Mucosa of stomach (tissue), 1 donor: ENCODE data around the gene ICAM5.

ENCODE experiments used
- H3K27me3 ChIP-seq: one replicate; pipeline ENCODE4 v1.7.0; 2013; ENCODE audit warnings: mild to moderate bottlenecking, low read length; ENCODE audit not compliant: control insufficient read depth, insufficient read depth
- H3K36me3 ChIP-seq: one replicate; pipeline ENCODE4 v1.7.0; 2013; ENCODE audit warnings: low read length; ENCODE audit not compliant: control insufficient read depth, insufficient read depth
- H3K4me1 ChIP-seq: one replicate; pipeline ENCODE4 v1.7.0; 2013; ENCODE audit warnings: mild to moderate bottlenecking, low read length; ENCODE audit not compliant: control insufficient read depth, insufficient read depth
- H3K4me3 ChIP-seq: one replicate; pipeline ENCODE4 v1.7.0; 2013; ENCODE audit warnings: low read length
- H3K9ac ChIP-seq: one replicate; pipeline ENCODE4 v1.7.0; 2013; ENCODE audit warnings: mild to moderate bottlenecking, low read length, moderate library complexity
- H3K9me3 ChIP-seq: one replicate; pipeline ENCODE4 v1.7.0; 2013; ENCODE audit warnings: mild to moderate bottlenecking, low read length, moderate library complexity; ENCODE audit not compliant: control insufficient read depth
- donor health status: Pancreatic carcinoma.

Gene ICAM5

DNA sequence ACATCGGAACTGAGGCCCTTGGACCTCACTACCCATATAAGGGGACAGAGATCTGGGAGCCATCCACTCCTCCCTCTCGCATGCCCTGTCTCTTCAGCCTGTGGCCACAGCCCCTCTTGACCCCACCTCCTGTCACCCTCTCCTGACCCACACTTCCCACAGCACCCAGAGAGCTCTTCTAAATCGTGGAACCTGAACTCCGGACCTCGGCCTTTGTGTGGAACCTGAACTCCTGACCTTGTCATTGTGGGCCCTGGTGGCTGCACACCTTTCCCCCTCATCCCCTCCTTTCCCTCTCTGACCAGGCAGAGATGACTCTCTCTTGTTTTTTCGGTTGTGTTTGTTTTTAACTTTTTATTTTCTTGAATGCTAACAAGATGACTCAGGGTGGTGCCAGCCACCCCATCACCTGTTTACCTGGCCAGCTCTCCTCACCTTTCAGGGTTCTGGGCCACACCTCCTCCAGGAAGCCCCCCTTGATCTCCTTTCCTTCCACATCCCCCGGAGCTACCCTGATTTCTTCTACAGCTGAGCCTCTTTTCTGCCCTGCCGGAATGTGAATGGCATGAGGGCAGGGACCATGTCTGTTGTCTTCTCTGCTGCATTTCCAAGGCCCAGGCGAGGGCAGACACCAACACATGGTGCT, 32.7 kb upstream of the ICAM5 start:
- Histone ChIP-seq H3K27me3 (no peaks in the 10 kb centered on the region), H3K36me3 (peaks cover 5% of the 10 kb centered on the region), H3K4me1 (peaks cover 21% of the 10 kb centered on the region), H3K9ac (no peak overlapping the region), H3K9me3 (no peaks in the 10 kb centered on the region), H3K4me3 (no peak overlapping the region)

DNA sequence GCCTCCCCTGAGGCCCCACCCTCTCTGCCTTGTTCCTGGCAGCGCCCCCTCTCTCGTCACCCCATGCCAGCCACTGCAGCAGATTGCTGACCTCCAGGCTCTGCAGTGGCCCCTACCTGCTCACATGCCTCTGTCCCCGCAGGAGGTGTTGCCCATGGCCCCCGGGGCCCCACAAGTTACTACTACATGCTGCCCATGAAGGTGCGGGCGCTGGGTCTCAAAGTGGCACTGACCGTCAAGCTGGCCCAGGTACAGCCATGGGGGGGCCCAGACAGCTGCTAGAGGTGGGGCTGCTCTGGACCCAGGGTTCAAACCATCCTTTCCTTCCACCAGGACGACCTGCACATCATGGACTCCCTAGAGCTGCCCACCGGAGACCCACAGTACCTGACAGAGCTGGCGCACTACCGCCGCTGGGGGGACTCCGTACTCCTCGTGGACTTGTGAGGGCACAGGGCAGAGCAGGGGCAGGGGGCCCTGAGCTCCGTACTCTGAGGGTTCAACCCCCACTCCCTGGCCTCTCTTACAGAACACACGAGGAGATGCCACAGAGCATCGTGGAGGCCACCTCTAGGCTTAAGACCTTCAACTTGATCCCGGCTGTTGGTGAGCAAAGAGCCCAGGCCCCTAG, 31.6 kb upstream of the ICAM5 start:
- no peaks in the 10 kb centered on the region for H3K9me3 ChIP-seq
- peaks cover 5% of the 10 kb centered on the region for H3K36me3 ChIP-seq
- H3K9ac ChIP-seq, result no peak overlapping the region
- no peaks in the 10 kb centered on the region for H3K27me3 ChIP-seq
- H3K4me3 ChIP-seq, result no peak overlapping the region
- peaks cover 21% of the 10 kb centered on the region for H3K4me1 ChIP-seq

DNA sequence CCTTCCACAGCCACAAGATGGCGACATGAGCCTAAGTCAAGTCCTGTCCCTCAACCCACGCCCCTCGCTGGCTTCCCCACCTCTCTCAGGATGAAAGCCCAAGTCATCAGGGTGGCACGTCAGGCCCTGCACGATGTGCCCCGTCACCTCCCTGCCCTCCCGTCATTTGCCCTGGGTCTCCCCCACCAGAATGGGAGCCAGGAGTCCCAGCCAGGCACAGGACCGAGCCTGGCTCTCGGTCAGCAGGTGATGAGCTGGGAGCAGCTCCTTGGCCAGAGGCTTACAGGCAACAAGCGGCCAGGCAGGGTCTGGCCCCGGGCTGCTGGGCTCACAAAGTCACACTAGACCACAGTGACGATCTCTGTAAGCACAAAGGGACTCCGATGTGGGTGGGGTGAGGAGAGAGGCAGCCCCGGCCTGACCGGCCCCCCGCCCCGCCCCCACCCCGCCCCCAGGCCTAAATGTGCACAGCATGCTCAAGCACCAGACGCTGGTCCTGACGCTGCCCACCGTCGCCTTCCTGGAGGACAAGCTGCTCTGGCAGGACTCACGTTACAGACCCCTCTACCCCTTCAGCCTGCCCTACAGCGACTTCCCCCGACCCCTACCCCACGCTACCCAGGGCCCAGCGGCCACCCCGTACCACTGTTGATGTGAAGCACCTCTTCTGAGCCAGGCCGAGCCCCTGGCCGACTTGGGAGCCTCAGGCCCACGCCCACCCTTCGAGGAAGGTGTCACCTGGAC, 30.4 kb upstream of the ICAM5 start:
- Histone ChIP-seq H3K9ac (no peak overlapping the region), H3K4me3 (no peak overlapping the region), H3K9me3 (no peaks in the 10 kb centered on the region), H3K36me3 (peaks cover 5% of the 10 kb centered on the region), H3K27me3 (no peaks in the 10 kb centered on the region), H3K4me1 (peaks cover 21% of the 10 kb centered on the region)

DNA sequence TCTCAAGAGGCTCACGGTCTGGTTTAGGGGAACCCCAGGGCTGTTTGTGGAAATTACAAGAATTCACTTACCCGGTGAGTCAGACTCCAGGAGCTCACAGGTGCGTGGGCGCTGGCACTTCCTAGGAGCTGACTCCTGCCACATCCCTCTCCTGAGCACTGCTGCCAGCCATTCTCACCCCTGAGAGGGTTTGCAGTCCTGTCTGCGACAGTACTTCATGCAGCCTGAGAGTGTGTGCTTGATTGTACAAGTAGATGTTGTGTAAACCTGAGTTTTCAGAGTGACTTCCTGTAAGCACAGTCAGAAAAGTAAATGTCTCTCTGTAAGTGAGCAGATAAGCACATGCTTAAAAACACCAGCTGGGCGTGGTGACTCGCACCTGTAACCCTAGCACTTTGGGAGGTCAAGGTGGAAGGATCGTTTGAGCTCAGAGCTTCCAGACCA, 29.6 kb upstream of the ICAM5 start:
- no peaks in the 10 kb centered on the region for H3K9me3 ChIP-seq
- peaks cover 21% of the 10 kb centered on the region for H3K4me1 ChIP-seq
- H3K27me3 ChIP-seq, result no peaks in the 10 kb centered on the region
- no peak overlapping the region for H3K9ac ChIP-seq
- H3K4me3 ChIP-seq, result no peak overlapping the region
- peaks cover 2% of the 10 kb centered on the region for H3K36me3 ChIP-seq

GRCh38 chr19:10262771-10263170, 27.0 kb upstream of the ICAM5 start:
- Histone ChIP-seq H3K27me3 (no peaks in the 10 kb centered on the region), H3K36me3 (no peaks in the 10 kb centered on the region), H3K9me3 (no peaks in the 10 kb centered on the region), H3K9ac (no peak overlapping the region), H3K4me1 (peaks cover 21% of the 10 kb centered on the region), H3K4me3 (no peak overlapping the region)

GRCh38 chr19:10266706-10267105, 23.0 kb upstream of the ICAM5 start:
- Histone ChIP-seq H3K9ac (no peak overlapping the region), H3K36me3 (no peaks in the 10 kb centered on the region), H3K4me1 (peaks cover 18% of the 10 kb centered on the region), H3K4me3 (no peak overlapping the region), H3K27me3 (peaks cover 23% of the 10 kb centered on the region), H3K9me3 (no peaks in the 10 kb centered on the region)

GRCh38 chr19:10268071-10268470, 21.7 kb upstream of the ICAM5 start:
- Histone ChIP-seq H3K9me3 (no peaks in the 10 kb centered on the region), H3K36me3 (no peaks in the 10 kb centered on the region), H3K9ac (no peak overlapping the region), H3K27me3 (peaks cover 26% of the 10 kb centered on the region), H3K4me3 (no peak overlapping the region), H3K4me1 (peaks cover 18% of the 10 kb centered on the region)

DNA sequence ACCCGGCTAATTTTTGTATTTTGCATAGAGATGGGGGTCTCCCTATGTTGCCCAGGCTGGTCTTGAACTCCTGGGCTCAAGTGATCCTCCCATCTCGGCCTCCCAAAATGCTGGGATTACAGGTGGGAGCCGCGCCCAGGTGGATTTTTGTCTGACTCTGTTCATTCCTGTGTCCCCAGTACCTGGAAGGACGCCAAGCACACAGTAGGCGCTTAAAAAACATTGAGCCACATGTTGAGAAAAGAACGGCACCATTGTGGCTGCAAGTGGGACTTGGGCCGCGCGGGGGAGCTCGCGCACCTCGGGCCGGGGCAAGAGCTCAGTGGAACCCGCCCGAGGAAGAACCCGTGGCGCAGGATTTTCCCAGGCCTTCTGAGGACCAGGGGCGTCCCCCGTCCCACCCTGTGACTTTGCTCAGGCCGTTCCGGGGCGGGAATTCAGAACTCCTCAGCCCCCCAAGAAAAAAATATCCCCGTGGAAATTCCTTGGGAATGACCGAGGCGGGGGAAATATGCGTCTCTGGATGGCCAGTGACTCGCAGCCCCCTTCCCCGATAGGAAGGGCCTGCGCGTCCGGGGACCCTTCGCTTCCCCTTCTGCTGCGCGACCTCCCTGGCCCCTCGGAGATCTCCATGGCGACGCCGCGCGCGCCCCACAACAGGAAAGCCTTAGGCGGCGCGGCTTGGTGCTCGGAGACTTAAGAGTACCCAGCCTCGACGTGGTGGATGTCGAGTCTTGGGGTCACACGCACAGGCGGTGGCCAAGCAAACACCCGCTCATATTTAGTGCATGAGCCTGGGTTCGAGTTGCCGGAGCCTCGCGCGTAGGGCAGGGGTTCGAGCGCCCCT, 20.2 kb upstream of the ICAM5 start:
- Histone ChIP-seq H3K4me3 (peak overlapping the region; percentile 19), H3K4me1 (peaks cover 18% of the 10 kb centered on the region), H3K36me3 (no peaks in the 10 kb centered on the region), H3K9me3 (no peaks in the 10 kb centered on the region), H3K27me3 (peaks cover 26% of the 10 kb centered on the region), H3K9ac (peak overlapping the region; percentile 49)

DNA sequence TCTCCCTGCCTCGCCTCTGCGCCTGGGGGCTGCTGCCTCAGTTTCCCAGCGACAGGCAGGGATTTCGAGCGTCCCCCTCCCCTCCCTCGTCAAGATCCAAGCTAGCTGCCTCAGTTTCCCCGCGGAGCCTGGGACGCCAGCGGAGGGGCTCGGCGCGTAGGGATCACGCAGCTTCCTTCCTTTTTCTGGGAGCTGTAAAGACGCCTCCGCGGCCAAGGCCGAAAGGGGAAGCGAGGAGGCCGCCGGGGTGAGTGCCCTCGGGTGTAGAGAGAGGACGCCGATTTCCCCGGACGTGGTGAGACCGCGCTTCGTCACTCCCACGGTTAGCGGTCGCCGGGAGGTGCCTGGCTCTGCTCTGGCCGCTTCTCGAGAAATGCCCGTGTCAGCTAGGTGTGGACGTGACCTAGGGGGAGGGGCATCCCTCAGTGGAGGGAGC, 19.6 kb upstream of the ICAM5 start:
- H3K27me3 ChIP-seq, result peaks cover 26% of the 10 kb centered on the region
- H3K4me1 ChIP-seq, result peaks cover 18% of the 10 kb centered on the region
- no peaks in the 10 kb centered on the region for H3K9me3 ChIP-seq
- H3K9ac ChIP-seq, result peak overlapping the region; percentile 49
- no peaks in the 10 kb centered on the region for H3K36me3 ChIP-seq
- peak overlapping the region; percentile 19 for H3K4me3 ChIP-seq

GRCh38 chr19:10270616-10271394, 18.9 kb upstream of the ICAM5 start, which contains the start of gene ICAM1:
TSS of gene ICAM1 (plus strand) at chr19:10271120. CDS start at chr19:10271160, 40 bp downstream.
- Histone ChIP-seq H3K36me3 (no peaks in the 10 kb centered on the region), H3K4me1 (peaks cover 18% of the 10 kb centered on the region), H3K9me3 (no peaks in the 10 kb centered on the region), H3K4me3 (peak within 1 kb of the TSS; percentile 19), H3K27me3 (peaks cover 26% of the 10 kb centered on the region), H3K9ac (peak within 1 kb of the TSS; percentile 49)

- peaks cover 26% of the 10 kb centered on the region for H3K27me3 ChIP-seq
- H3K9ac ChIP-seq, result peak overlapping the region; percentile 49
- H3K9me3 ChIP-seq, result no peaks in the 10 kb centered on the region
- H3K4me1 ChIP-seq, result peaks cover 18% of the 10 kb centered on the region
- no peaks in the 10 kb centered on the region for H3K36me3 ChIP-seq
- H3K4me3 ChIP-seq, result no peak overlapping the region
Observed at GRCh38 chr19:10271543-10272086, 18.1 kb upstream of the ICAM5 start.
